ENCODE data around the gene C16orf54.

DNA sequence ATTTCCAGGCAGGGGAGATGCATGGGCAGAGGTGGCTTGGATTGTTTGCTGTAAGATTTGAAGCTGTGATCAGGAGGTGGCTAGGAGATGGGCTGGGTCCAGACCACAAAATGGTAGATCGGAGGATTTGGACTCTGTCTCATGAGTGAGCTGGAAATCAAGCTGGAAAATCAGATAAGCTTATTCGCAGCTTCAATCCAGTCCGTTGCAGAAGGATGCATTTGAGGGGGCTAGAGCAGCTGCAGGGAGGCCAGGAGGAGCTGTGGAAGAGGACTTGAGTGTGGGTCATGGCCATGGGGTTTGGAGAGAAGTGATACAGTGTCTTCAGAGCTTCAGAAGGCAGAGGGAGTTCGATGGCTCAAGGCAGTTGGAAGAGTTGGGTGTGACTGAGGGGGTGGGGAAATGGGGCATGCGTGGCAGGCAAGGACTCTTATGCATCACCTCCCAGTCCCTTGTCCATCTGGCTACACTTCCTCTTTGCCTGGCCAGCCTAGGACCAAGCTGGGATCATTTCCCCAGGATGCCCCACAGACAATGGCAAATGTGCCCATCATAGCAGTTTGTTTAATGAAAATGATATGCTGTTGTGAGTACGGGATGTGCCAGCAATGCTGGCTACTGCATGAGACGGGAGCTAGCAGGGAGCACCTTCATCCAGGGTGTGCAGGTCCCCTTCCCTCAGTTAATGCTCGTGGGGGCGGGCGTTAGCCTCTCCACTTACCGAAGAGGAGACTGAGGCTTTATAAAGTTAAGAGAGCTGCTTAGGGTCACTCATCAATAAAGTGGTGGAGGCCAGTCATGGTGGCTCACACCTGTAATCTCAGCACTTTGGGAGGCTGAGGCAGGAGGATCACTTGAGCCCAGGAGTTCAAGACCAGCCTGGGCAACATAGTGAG lies 46.2 kb downstream of the C16orf54 start:
- TF ChIP-seq, protein P1, sequence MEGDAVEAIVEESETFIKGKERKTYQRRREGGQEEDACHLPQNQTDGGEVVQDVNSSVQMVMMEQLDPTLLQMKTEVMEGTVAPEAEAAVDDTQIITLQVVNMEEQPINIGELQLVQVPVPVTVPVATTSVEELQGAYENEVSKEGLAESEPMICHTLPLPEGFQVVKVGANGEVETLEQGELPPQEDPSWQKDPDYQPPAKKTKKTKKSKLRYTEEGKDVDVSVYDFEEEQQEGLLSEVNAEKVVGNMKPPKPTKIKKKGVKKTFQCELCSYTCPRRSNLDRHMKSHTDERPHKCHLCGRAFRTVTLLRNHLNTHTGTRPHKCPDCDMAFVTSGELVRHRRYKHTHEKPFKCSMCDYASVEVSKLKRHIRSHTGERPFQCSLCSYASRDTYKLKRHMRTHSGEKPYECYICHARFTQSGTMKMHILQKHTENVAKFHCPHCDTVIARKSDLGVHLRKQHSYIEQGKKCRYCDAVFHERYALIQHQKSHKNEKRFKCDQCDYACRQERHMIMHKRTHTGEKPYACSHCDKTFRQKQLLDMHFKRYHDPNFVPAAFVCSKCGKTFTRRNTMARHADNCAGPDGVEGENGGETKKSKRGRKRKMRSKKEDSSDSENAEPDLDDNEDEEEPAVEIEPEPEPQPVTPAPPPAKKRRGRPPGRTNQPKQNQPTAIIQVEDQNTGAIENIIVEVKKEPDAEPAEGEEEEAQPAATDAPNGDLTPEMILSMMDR (conservative IDR thresholded peaks at IDR 0.05): no peak
- no peak for TF ChIP-seq ZFX (IDR thresholded peaks at IDR 0.05)

Data from C4-2B (cell line).